ENCODE results near the gene SYPL1.
"Not testable (repeated sequence)": the region's sequence is repeated elsewhere in the genome, so short reads cannot be mapped to it uniquely, and the experiment has no call there.

SYPL1 gene

GRCh38 chr7:106139265-106140251 is 27.4 kb upstream of the SYPL1 start:
- Histone ChIP-seq H3K9ac (ENCODE audit: low read depth in 1 of 2, low read length in 2 of 2) (no peak overlapping the region), H3K27ac (ENCODE audit: low read depth, low read length) (no peak overlapping the region), H3K27me3 (ENCODE audit: control insufficient read depth in 1 of 2, insufficient read depth in 2 of 2, low read length in 2 of 2) (no peaks in the 10 kb centered on the region), H3K4me3 (ENCODE audit: low read depth in 1 of 2, low read length in 2 of 2) (no peak overlapping the region), H3K9me3 (ENCODE audit: control insufficient read depth in 1 of 2, low read length in 2 of 2) (no peaks in the 10 kb centered on the region), H3K36me3 (ENCODE audit: control insufficient read depth in 1 of 2, insufficient read depth in 2 of 2, low read length in 2 of 2) (no peaks in the 10 kb centered on the region), H3K4me1 (ENCODE audit: control insufficient read depth in 1 of 2, insufficient read depth in 2 of 2, low read length in 2 of 2) (no peaks in the 10 kb centered on the region)

DNA sequence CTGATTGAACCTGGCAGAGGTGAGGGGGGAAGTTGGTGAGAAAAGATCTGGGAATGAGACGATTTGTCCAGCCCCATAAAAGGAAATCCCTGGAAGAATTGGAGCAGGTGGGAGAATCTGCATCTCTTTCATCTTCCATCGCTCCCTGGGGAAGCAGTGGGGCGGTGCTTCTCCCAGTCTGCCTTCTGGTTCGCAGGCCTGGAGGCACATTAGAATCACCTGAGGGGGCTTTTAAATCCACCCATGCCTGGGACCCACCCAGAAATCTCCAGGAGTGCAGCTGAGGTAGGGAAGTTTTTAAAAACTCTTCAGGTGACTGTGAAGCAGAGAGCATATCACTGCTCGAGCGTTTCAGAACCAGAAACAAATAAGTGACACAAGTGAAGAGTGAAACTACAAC is 26.7 kb upstream of the SYPL1 start:
- Histone ChIP-seq H3K27ac (ENCODE audit: low read depth, low read length) (no peak overlapping the region), H3K9me3 (ENCODE audit: control insufficient read depth in 1 of 2, low read length in 2 of 2) (no peaks in the 10 kb centered on the region), H3K4me3 (ENCODE audit: low read depth in 1 of 2, low read length in 2 of 2) (no peak overlapping the region)

DNA sequence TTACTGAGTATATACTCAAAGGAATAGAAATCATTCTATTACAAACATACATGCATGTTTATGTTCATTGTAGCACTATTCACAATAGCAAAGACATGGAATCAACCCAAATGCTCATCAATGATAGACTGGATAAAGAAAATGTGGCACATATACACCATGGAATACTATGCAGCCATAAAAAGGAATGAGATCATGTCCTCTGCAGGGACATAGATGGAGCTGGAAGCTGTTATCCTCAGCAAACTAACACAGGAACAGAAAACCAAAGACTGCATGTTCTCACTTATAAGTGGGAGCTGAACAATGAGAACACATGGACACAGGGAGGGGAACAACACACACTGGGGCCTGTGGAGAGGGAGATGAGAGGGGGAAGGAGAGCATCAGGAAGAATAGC is 26.1 kb upstream of the SYPL1 start:
- H3K9ac ChIP-seq (ENCODE audit: low read depth in 1 of 2, low read length in 2 of 2); H3K9me3 ChIP-seq (ENCODE audit: control insufficient read depth in 1 of 2, low read length in 2 of 2); H3K4me3 ChIP-seq (ENCODE audit: low read depth in 1 of 2, low read length in 2 of 2); H3K36me3 ChIP-seq (ENCODE audit: control insufficient read depth in 1 of 2, insufficient read depth in 2 of 2, low read length in 2 of 2); H3K27ac ChIP-seq (ENCODE audit: low read depth, low read length); H3K27me3 ChIP-seq (ENCODE audit: control insufficient read depth in 1 of 2, insufficient read depth in 2 of 2, low read length in 2 of 2); H3K4me1 ChIP-seq (ENCODE audit: control insufficient read depth in 1 of 2, insufficient read depth in 2 of 2, low read length in 2 of 2): not testable (repeated sequence)

More for the DNA sequence above, 26.7 kb upstream of the SYPL1 start:
- no peaks in the 10 kb centered on the region for H3K4me1 ChIP-seq (ENCODE audit: control insufficient read depth in 1 of 2, insufficient read depth in 2 of 2, low read length in 2 of 2)
- H3K27me3 ChIP-seq (ENCODE audit: control insufficient read depth in 1 of 2, insufficient read depth in 2 of 2, low read length in 2 of 2): no peaks in the 10 kb centered on the region
- H3K36me3 ChIP-seq (ENCODE audit: control insufficient read depth in 1 of 2, insufficient read depth in 2 of 2, low read length in 2 of 2): no peaks in the 10 kb centered on the region
- H3K9ac ChIP-seq (ENCODE audit: low read depth in 1 of 2, low read length in 2 of 2): no peak overlapping the region

DNA sequence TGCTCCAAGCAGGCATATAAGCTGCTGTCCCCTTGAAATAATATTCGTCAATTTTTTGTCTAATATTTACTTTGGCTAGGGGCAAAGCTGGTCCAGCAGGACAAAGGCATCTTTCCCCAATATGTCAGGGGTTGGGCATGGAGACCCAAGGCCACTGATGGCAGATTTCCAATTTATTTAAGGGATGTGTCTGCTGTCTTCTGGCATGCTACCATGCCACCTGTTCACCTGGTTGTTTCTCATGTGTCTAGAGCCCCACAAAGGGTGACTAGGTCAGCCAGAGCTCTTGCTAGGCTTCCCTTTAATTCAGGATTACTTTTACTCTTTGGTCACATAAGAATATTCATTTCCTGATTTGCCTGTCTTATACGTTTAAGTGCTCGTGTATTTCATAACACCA is 22.1 kb upstream of the SYPL1 start:
- Histone ChIP-seq H3K27me3 (ENCODE audit: control insufficient read depth in 1 of 2, insufficient read depth in 2 of 2, low read length in 2 of 2) (peaks cover 0 to 3% of the 10 kb centered on the region in 2 donors), H3K9ac (ENCODE audit: low read depth in 1 of 2, low read length in 2 of 2) (no peak overlapping the region), H3K4me3 (ENCODE audit: low read depth in 1 of 2, low read length in 2 of 2) (no peak overlapping the region), H3K27ac (ENCODE audit: low read depth, low read length) (no peak overlapping the region), H3K4me1 (ENCODE audit: control insufficient read depth in 1 of 2, insufficient read depth in 2 of 2, low read length in 2 of 2) (no peaks in the 10 kb centered on the region), H3K9me3 (ENCODE audit: control insufficient read depth in 1 of 2, low read length in 2 of 2) (no peaks in the 10 kb centered on the region), H3K36me3 (ENCODE audit: control insufficient read depth in 1 of 2, insufficient read depth in 2 of 2, low read length in 2 of 2) (no peaks in the 10 kb centered on the region)

DNA sequence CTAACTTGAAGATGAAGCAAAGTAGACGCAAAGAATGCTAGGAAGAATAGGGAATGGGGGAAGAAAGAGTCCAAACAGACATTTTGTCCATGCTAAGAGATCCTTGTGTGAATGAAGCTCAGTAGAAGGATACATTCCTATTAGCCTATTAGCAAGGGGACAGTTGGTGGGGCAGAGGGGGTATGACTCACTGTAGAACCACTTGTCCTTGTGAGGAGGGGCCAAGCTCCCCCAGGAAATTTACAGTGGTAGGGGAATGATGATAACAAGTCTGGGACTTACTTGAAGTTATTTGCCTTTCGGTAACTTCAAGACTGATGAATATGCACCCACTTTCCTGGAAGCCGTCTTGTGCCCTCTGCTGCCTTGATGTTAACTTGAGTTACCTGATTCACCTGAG is 17.2 kb upstream of the SYPL1 start:
- Histone ChIP-seq H3K9me3 (ENCODE audit: control insufficient read depth in 1 of 2, low read length in 2 of 2) (no peaks in the 10 kb centered on the region), H3K9ac (ENCODE audit: low read depth in 1 of 2, low read length in 2 of 2) (no peak overlapping the region), H3K36me3 (ENCODE audit: control insufficient read depth in 1 of 2, insufficient read depth in 2 of 2, low read length in 2 of 2) (no peaks in the 10 kb centered on the region), H3K27me3 (ENCODE audit: control insufficient read depth in 1 of 2, insufficient read depth in 2 of 2, low read length in 2 of 2) (peaks cover 3 to 4% of the 10 kb centered on the region in 2 donors), H3K4me3 (ENCODE audit: low read depth in 1 of 2, low read length in 2 of 2) (no peak overlapping the region), H3K27ac (ENCODE audit: low read depth, low read length) (no peak overlapping the region), H3K4me1 (ENCODE audit: control insufficient read depth in 1 of 2, insufficient read depth in 2 of 2, low read length in 2 of 2) (peaks cover 0 to 5% of the 10 kb centered on the region in 2 donors)

GRCh38 chr7:106128836-106129235 is 16.7 kb upstream of the SYPL1 start:
- Histone ChIP-seq H3K36me3 (ENCODE audit: control insufficient read depth in 1 of 2, insufficient read depth in 2 of 2, low read length in 2 of 2) (no peaks in the 10 kb centered on the region), H3K27ac (ENCODE audit: low read depth, low read length) (no peak overlapping the region), H3K27me3 (ENCODE audit: control insufficient read depth in 1 of 2, insufficient read depth in 2 of 2, low read length in 2 of 2) (peaks cover 3 to 4% of the 10 kb centered on the region in 2 donors), H3K4me3 (ENCODE audit: low read depth in 1 of 2, low read length in 2 of 2) (no peak overlapping the region), H3K9ac (ENCODE audit: low read depth in 1 of 2, low read length in 2 of 2) (no peak overlapping the region), H3K4me1 (ENCODE audit: control insufficient read depth in 1 of 2, insufficient read depth in 2 of 2, low read length in 2 of 2) (peaks cover 0 to 5% of the 10 kb centered on the region in 2 donors), H3K9me3 (ENCODE audit: control insufficient read depth in 1 of 2, low read length in 2 of 2) (no peaks in the 10 kb centered on the region)

DNA sequence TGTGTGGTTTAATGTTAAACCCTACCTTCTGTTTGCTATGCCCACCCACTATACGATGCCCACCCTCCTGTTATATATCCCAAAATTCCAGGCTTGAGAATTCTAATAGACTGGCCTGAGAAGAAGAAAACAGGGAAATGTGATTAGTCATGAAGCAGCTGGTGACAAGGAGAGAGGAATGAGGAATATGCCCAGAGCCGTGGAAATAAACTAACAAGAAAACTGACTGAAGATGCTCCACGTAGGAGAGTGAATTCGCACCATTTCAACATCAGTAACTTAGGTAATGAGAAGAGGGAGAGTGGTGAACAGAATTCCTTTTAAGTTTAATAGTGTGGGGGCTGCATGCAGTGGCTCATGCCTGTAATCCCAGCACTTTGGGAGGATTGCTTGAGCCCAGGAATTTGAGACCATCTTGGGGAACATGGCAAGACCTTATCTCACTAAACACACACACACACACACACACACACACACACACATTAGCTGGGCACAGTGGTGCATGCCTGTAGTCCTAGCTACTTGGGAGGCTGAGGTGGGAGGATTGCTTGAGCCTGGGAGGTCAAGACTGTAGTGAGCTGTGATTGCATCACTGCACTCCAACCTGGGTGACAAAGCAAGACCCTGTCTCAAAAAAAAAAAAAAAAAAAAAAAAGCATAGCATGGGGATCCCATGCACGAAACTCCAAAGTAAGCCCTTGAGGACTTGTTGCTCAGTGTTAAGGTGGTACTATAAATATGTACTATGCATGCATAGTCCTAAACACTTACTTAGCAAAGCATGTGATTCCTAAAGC is 16.1 kb upstream of the SYPL1 start:
- no peaks in the 10 kb centered on the region for H3K36me3 ChIP-seq (ENCODE audit: control insufficient read depth in 1 of 2, insufficient read depth in 2 of 2, low read length in 2 of 2)
- peaks cover 0 to 5% of the 10 kb centered on the region in 2 donors for H3K4me1 ChIP-seq (ENCODE audit: control insufficient read depth in 1 of 2, insufficient read depth in 2 of 2, low read length in 2 of 2)
- no peak overlapping the region for H3K4me3 ChIP-seq (ENCODE audit: low read depth in 1 of 2, low read length in 2 of 2)
- H3K27ac ChIP-seq (ENCODE audit: low read depth, low read length): no peak overlapping the region
- H3K9me3 ChIP-seq (ENCODE audit: control insufficient read depth in 1 of 2, low read length in 2 of 2): no peaks in the 10 kb centered on the region
- no peak overlapping the region for H3K9ac ChIP-seq (ENCODE audit: low read depth in 1 of 2, low read length in 2 of 2)
- H3K27me3 ChIP-seq (ENCODE audit: control insufficient read depth in 1 of 2, insufficient read depth in 2 of 2, low read length in 2 of 2): peaks cover 1 to 4% of the 10 kb centered on the region in 2 donors

DNA sequence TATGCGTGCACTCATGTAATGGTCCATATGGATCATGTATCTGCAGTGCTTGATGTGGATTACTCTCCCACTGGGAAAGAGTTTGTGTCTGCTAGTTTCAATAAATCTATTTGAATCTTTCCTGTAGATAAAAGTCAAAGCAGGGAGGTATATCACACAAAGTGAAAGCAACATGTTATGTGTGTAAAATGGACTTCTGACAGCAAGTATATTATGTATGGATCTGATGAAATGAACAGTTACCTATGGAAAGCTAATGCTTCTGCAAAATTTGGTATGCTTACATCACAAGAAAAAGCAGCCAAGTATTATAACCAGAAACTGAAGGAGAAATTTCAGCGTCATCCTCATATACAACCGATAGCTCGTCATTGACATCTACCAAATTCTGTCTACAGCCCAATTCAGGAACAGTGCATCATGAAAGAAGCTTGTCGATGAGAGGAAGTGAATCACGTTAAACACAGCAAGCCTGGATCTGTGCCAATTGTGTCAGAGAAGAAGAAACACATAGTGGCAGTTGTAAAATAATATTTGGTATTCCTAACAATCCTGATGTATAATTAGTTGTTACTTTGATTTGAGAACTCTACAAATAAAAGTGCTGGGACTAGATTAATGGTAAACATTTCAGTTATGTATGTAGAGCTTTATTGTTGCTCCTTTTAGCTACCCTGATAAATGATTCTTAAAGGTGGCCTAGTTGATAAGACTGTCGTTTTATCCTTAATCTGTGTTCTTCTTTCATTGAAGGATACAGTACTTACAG is 14.2 kb upstream of the SYPL1 start:
- H3K27ac ChIP-seq (ENCODE audit: low read depth, low read length): no peak overlapping the region
- no peak overlapping the region for H3K4me3 ChIP-seq (ENCODE audit: low read depth in 1 of 2, low read length in 2 of 2)
- H3K36me3 ChIP-seq (ENCODE audit: control insufficient read depth in 1 of 2, insufficient read depth in 2 of 2, low read length in 2 of 2): no peaks in the 10 kb centered on the region
- no peak overlapping the region for H3K9ac ChIP-seq (ENCODE audit: low read depth in 1 of 2, low read length in 2 of 2)
- no peaks in the 10 kb centered on the region for H3K9me3 ChIP-seq (ENCODE audit: control insufficient read depth in 1 of 2, low read length in 2 of 2)
- peaks cover 0 to 4% of the 10 kb centered on the region in 2 donors for H3K27me3 ChIP-seq (ENCODE audit: control insufficient read depth in 1 of 2, insufficient read depth in 2 of 2, low read length in 2 of 2)
- peaks cover 0 to 5% of the 10 kb centered on the region in 2 donors for H3K4me1 ChIP-seq (ENCODE audit: control insufficient read depth in 1 of 2, insufficient read depth in 2 of 2, low read length in 2 of 2)

GRCh38 chr7:106125417-106125816 is 13.3 kb upstream of the SYPL1 start:
- H3K9me3 ChIP-seq (ENCODE audit: control insufficient read depth in 1 of 2, low read length in 2 of 2): no peaks in the 10 kb centered on the region
- no peak overlapping the region for H3K27ac ChIP-seq (ENCODE audit: low read depth, low read length)
- H3K4me1 ChIP-seq (ENCODE audit: control insufficient read depth in 1 of 2, insufficient read depth in 2 of 2, low read length in 2 of 2): peaks cover 0 to 5% of the 10 kb centered on the region in 2 donors
- H3K27me3 ChIP-seq (ENCODE audit: control insufficient read depth in 1 of 2, insufficient read depth in 2 of 2, low read length in 2 of 2): peaks cover 0 to 4% of the 10 kb centered on the region in 2 donors
- H3K4me3 ChIP-seq (ENCODE audit: low read depth in 1 of 2, low read length in 2 of 2): no peak overlapping the region
- H3K36me3 ChIP-seq (ENCODE audit: control insufficient read depth in 1 of 2, insufficient read depth in 2 of 2, low read length in 2 of 2): no peaks in the 10 kb centered on the region
- no peak overlapping the region for H3K9ac ChIP-seq (ENCODE audit: low read depth in 1 of 2, low read length in 2 of 2)

Measured in duodenal mucosa (tissue), 2 donors.